HG03108 (cell line): ENCODE data around the gene MAPKAP1.
"Not testable (repeated sequence)": the region's sequence is repeated elsewhere in the genome, so short reads cannot be mapped to it uniquely, and the experiment has no call there.

Experiments
- ATAC-seq: cut with Tn5 transposase; IDR thresholded peaks from one replicate; pipeline ENCODE4 v1.9.1; 2021; ENCODE audit warnings: moderate library complexity; ENCODE audit not compliant: unreplicated experiment

Gene MAPKAP1

DNA sequence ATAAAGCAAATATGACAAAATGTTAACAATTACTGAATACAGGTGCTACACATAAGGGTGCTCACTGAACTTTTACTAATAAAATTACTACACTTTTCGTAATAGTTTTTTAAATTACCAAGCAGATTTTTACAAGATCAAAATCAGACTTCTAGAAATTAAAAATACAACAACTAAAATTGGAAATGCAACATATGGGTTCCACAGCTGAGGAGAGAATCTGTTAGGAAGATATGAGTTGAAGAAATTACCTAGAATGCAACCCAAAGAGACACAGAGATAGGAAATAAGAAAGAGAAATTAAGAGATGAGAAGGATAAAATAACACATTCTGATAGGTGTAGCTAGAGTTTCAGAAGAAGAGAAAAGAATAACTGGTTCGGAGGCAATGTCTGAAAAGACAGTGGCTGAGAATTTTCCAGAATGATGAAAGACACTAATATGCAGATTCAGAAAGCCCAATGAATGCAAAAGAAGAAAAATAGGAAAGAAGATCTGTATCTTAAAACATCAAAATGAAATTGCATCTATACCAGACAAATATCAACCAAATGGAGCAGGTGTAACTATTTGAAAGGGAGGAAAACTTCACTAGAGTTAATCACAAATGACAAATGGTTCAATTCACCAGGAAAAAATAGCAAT, 95.8 kb downstream of the MAPKAP1 start:
- ATAC-seq = no peak

DNA sequence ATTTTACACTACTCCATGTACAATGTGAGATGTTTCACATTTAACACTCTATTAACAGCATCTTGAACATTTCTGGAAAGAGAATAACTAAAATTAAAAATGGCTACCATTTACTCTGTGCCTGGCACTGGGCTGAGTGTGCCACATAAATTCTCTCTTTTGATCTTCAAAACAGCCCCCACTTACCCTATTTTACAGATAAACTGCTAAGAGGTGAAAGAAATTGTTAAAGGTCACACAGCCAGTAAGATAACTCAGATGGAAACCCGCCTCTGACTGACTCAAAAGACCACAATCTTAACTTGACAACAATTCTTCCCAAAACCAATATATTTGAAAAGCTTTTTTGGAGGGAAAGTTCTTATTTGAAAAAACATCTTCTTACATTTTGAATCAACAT, 97.3 kb downstream of the MAPKAP1 start:
- ATAC-seq = no peak

- ATAC-seq = no peak
These were observed 98.4 kb downstream of the MAPKAP1 start for GRCh38 chr9:125608489-125609224.

- no peak for ATAC-seq
These were observed 102.8 kb downstream of the MAPKAP1 start for GRCh38 chr9:125604196-125604595.

DNA sequence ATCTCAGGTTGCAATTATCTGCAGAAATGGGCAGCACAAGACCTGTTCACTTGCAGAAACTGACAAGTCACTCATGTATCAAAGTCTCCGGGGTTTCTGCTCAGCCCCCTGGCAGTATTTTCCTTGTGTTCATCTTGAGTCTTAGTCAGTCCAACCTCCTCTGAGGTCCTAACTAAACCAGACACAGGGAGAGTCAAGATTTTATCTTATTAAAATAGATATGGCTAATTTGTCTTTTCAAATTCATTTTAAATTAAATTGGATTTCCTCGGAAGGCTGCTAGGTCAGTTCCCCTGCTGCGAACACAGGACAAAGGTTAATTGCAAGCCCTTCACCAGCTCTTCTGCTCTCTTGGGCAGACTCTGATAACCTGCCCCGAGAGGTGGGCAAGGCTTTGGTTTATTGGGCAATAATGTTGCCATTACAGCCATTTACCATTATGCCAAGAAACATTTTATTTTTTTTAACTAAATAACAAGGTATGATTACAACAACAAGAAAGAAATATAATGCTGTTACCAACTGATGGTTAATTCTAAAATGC, 103.5 kb downstream of the MAPKAP1 start:
- ATAC-seq = no peak

DNA sequence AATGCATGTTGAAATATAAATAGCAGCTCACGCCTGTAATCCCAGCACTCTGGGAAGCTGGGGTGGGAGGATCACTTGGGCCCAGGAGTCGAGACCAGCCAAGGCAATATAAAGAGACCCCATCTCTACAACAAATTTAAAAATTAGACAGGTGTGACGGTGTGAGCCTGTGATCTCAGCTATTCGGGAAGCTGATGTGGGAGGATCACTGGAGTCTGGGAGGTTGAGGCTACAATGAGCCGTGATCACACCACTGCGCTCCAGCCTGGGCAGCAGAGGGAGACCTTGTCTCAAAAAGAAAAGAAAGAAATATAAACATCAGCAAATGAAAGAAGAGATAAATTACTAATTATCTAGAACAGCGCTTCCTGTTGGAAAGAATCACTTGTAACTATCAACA, 105.0 kb downstream of the MAPKAP1 start:
- ATAC-seq = no peak

DNA sequence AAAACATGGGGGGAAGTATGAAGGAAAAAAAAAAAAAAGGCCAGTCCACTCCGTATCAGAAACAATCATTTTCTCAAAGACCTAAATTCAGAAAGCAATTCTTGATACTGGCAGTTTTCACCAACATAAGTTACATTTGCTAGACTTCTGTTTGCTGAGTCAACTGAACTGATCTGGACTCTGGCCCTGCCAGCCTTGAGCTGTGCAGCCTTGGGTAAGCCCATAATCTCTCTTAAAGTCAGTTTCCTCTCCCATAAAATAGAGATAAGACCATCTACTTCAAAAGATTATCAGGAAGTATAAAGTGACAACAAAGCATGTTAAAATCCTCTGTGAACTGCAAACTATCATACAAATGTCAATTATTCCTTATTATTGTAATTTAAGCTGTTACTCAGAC, 106.8 kb downstream of the MAPKAP1 start:
- no peak for ATAC-seq

DNA sequence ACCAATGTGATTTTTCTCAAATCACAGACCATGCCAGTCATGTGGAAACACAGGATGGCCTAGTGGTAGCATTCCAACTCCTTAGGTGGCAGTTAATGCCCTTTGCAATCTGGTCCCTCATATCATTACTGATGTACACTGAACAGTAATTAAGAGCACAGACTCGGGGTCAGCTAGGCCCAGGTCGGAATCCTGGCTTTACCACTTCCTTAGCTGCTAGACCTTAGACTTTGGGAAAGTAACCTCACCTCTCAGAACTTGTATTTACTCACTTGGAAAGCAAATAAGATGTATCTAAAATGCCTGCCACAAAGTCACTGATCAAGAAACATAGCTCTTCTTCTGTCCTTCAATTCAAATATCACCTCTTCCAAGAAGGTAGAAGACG, 112.8 kb downstream of the MAPKAP1 start:
- ATAC-seq = no peak

- ATAC-seq = no peak
These were observed 113.3 kb downstream of the MAPKAP1 start for GRCh38 chr9:125593581-125594222.

- ATAC-seq = no peak
These were observed 115.1 kb downstream of the MAPKAP1 start for GRCh38 chr9:125591888-125592287.

DNA sequence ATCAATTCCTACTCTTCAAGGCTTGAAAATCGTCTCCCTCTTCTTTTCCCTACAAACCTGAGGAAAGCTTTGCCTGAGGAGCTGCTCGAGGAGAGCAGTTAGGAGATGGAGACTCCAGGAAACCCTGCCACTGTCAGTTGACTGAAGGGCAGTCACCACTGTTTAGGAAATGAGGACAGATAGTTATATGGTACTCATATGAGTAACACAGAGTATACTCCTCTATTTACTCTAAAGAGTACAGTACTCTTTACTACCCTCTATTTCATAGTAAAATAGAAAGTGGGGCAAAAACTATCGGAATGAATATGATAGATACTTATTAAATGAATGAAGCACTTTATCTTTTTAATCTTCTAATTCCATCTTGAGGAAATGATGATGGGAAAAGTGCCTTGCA, 115.8 kb downstream of the MAPKAP1 start:
- no peak for ATAC-seq

GRCh38 chr9:125589287-125589686, 117.7 kb downstream of the MAPKAP1 start:
- no peak for ATAC-seq

GRCh38 chr9:125587819-125588460, 119.1 kb downstream of the MAPKAP1 start:
- ATAC-seq = no peak

GRCh38 chr9:125586172-125586511, 120.9 kb downstream of the MAPKAP1 start:
- no peak for ATAC-seq

- no peak for ATAC-seq
These were observed 121.4 kb downstream of the MAPKAP1 start for GRCh38 chr9:125585503-125586171.

- no peak for ATAC-seq
These were observed 126.2 kb downstream of the MAPKAP1 start for GRCh38 chr9:125580701-125581286.

DNA sequence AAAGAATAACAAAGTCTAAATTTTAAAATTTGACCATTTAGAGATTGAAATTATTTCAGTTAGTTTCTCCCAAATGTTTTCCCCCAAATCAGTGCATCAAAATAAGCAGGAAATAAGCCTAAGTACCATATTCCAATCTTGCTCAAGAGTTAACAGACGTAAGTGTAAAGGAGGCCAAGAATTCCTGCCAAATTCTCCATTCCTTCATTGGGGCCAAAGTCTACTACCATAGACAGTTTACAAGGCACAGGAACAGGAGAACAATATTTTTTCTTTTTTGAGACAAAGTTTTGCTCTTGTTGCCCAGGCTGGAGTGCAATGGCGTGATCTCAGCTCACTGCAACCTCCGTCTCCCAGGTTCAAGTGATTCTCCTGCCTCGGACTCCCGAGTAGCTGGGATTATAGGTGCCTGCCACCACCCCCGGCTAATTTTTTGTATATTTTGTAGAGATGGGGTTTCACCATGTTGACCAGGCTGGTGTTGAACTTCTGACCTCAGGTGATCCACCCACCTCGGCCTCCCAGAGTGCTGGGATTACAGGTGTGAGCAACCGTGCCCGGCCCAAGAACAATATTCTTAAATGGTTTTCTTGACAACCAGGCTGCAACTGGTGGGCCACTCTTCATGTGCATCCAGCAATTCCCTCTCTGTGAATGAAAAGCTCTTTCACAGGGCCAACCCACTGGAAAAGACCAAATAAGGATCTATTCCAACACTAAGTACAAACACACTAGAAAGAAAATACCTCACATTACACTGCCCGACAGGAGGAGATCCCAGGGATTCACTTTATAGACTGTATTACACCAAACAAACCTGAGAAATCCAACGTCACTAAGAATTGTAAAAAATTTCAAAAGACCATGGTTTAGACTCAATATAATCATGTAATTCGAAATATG, 127.7 kb downstream of the MAPKAP1 start:
- ATAC-seq = no peak

GRCh38 chr9:125574126-125574877, 132.7 kb downstream of the MAPKAP1 start:
- no peak for ATAC-seq

DNA sequence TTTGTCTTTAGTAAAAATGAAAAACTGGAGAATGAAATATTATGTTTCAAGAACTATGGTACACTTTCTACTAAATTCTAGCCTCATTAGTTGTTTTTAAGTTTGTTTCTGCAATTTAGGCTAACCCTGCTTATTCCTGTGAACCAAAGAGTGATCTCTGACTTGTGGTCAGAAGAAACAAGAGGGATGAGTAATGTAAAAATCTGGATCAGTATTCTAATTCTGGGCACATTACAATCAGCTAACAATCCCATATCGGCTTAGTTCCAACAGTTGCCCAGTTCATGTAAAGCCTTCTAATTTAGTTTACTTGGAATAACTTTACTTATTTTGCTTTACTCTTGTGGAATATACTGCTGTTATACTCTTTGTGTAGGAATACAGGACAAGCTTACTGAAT, 134.5 kb downstream of the MAPKAP1 start:
- not testable (repeated sequence) for ATAC-seq
